Measurements from ENCODE around the gene ALLC.
A peak's percentile ranks its signal among the peaks of the same experiment; 100 is the strongest.

The ALLC gene

DNA sequence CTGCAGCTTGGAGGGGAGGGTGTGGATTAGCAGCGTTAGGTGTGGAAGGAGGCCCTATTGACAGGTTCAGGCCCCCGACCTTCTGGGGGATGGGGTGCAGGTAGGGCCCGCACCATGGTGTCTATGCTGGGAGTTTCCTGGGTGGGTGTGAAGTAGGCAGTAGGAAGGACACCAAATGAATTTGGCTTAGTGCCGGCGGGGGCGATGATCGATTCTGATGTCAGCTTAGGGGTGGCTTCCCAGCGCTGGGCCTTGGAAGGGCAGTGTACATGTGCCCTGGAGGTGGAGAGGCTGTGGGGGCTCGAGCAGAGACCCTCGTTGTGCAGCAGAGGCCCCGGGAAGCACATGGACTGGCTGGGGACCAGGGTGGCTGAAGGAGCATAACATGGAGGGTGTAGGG lies 67.0 kb downstream of the ALLC start:
- no peak for TF ChIP-seq Cebpa-rat (IDR thresholded peaks at IDR 0.05)
- peaks cover 19% of the 10 kb centered on the region for H3K9me3 ChIP-seq
- no peaks in the 10 kb centered on the region for H3K36me3 ChIP-seq
- H3K4me1 ChIP-seq, result peaks cover 17% of the 10 kb centered on the region
- no peak overlapping the region for H3K4me3 ChIP-seq
- H3K27ac ChIP-seq, result no peak overlapping the region
- H3K4me2 ChIP-seq, result no peak overlapping the region
- H3K9ac ChIP-seq, result no peak overlapping the region
- no peaks in the 10 kb centered on the region for H3K27me3 ChIP-seq
- no peaks in the 10 kb centered on the region for H4K20me1 ChIP-seq

DNA sequence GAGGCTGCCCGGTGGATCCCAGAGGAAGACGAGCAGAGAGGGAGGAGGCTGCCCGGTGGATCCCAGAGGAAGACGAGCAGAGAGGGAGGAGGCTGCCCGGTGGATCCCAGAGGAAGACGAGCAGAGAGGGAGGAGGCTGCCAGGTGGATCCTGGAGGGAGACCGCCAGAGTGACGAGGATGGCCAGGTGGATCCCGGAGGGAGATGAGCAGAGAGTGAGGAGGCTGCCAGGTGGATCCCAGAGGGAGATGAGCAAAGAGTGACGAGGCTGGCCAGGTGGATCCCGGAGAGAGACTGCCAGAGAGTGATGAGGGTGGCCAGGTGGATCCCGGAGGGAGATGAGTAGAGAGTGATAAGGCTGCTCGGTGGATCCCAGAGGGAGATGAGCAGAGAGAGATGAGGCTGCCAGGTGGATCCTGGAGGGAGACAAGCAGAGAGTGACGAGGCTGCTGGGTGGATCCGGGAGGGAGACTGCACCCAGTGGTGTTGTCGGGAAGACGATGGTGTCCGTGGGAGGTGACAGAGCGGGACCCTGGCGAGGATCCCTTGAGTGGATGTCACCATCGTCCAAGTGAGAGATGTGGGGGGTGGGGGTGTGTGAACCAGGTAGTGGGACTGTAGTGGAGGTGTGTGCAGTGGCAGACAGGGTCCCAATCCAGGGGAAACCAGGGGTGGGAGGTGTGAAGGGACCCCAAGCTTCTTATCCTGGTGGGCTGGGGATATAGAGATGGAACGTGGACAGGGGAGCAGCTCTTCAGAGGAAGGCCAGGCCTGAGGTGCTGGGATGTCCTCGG lies 67.7 kb downstream of the ALLC start:
- Histone ChIP-seq H3K36me3 (no peaks in the 10 kb centered on the region), H3K9ac (no peak overlapping the region), H3K27me3 (no peaks in the 10 kb centered on the region), H3K4me2 (no peak overlapping the region), H3K4me1 (peaks cover 17% of the 10 kb centered on the region), H4K20me1 (no peaks in the 10 kb centered on the region), H3K9me3 (peaks cover 12% of the 10 kb centered on the region), H3K27ac (no peak overlapping the region), H3K4me3 (no peak overlapping the region)
- TF ChIP-seq Cebpa-rat (IDR thresholded peaks at IDR 0.05), result no peak

DNA sequence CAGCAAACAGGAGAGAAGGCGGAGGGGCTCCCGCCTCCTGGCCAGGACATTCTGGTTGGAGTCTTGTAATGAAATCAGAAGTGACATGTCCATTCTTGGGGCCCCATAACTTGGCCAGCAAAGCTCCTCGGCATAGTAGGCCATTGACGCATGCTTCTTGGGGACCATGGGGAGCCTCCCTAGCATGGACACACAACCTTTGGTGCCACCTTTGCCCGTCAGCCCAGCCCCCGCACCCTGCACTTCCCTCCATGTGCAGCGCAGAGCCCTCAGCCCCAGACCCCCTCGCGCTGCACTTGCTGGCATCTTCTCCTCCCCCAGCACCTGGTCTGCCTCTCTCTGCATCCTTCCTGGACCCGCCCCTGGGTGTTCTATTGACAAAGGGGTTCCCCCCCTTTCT lies 68.5 kb downstream of the ALLC start:
- TF ChIP-seq Cebpa-rat (IDR thresholded peaks at IDR 0.05), result no peak
- no peaks in the 10 kb centered on the region for H3K27me3 ChIP-seq
- no peak overlapping the region for H3K4me3 ChIP-seq

DNA sequence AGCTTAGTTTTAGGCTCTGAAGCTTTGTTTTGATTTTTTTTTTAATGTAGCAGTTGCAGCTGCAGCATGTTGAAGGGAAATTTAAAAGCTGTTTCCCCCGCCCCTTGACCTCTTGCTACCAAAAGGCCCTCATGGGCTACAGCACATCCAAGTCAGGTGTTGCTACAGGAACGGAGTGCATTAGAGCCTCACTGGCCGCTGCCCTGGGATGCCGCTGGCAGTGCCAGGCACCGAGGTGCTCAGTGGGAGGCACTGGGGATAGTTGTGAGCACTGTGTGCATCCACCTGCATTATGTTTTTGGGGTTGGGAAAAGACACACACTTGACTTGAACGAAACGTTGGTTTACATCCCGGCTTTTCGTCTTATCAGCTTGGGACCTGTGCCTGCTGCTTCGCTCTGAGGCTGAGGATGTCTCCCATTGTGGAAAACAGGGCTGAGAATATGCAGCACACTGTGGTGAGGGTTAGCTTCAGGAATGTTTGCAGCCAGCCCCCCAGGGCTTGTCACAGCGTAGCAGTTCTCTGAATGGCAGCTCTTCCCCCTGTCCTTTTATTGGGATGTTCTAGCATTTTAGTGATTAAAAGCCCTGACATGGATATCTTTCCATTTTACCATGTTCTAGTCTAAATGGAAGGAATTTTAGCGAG lies 69.5 kb downstream of the ALLC start:
- Histone ChIP-seq H3K4me2 (peak overlapping the region; percentile 62), H3K27me3 (no peaks in the 10 kb centered on the region), H3K9ac (peak overlapping the region; percentile 49; the same call in 1 of the 2 replicates), H3K9me3 (no peaks in the 10 kb centered on the region), H3K4me1 (peaks cover 17% of the 10 kb centered on the region), H4K20me1 (no peaks in the 10 kb centered on the region), H3K36me3 (no peaks in the 10 kb centered on the region), H3K4me3 (no peak overlapping the region), H3K27ac (peak overlapping the region; percentile 31; the same call in 1 of the 2 replicates)
- no peak for TF ChIP-seq Cebpa-rat (IDR thresholded peaks at IDR 0.05)

More for the DNA sequence above, 68.5 kb downstream of the ALLC start:
- peaks cover 4% of the 10 kb centered on the region for H3K9me3 ChIP-seq
- no peaks in the 10 kb centered on the region for H4K20me1 ChIP-seq
- H3K4me1 ChIP-seq, result peaks cover 17% of the 10 kb centered on the region
- no peak overlapping the region for H3K4me2 ChIP-seq
- no peaks in the 10 kb centered on the region for H3K36me3 ChIP-seq
- no peak overlapping the region for H3K9ac ChIP-seq
- H3K27ac ChIP-seq, result no peak overlapping the region

DNA sequence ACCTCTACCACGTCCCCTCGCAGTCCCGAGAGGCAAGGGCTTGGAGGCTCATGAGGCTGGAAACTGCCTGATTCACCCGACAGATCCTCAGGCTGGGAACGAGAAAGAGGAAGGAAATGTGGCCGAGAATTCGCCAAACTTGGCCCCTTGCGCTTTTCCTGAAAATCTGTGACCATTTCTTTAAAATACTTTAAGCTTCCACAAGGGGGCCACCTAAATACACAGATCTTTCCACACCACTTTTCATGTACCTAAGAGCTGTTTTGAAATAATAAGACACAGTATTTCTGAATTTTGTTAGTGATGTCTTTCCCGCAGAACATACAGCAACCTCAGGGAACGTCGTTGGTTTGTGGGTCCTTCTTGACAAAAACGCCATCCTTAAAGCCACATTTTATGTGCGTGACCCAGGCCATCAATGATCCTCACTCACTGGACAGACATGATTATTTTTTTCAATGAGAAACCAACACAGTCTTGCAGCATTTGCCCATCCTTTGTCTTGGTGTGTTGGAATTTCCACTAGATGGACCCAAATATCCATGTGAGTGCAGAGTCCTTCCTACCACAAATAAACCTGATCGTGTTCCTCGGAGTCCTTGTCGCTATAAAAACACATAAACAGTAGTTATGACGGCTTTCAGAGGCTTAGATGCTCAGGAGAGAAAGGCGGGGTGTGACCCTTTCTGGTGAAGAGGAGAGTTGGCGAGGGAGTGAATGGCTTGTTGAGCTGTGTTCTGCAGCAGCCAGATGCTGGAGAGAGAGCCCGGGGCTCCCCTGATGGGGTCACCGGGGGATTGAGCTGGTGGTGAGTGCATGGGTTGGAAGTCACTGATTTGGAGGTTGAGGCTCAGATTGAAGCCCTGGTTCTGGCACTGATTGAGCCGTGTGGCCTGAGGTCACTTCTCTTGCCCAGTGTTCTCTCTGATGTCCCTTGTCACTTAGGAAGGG lies 70.4 kb downstream of the ALLC start:
- peaks cover 17% of the 10 kb centered on the region for H3K4me1 ChIP-seq
- no peaks in the 10 kb centered on the region for H3K27me3 ChIP-seq
- H3K4me2 ChIP-seq, result peak overlapping the region; percentile 62
- H4K20me1 ChIP-seq, result no peaks in the 10 kb centered on the region
- H3K4me3 ChIP-seq, result no peak overlapping the region
- H3K36me3 ChIP-seq, result no peaks in the 10 kb centered on the region
- H3K9ac ChIP-seq, result peak overlapping the region; percentile 49; the same call in 1 of the 2 replicates
- H3K27ac ChIP-seq, result peak overlapping the region; percentile 31; the same call in 1 of the 2 replicates
- no peaks in the 10 kb centered on the region for H3K9me3 ChIP-seq
- TF ChIP-seq Cebpa-rat (IDR thresholded peaks at IDR 0.05), result no peak

DNA sequence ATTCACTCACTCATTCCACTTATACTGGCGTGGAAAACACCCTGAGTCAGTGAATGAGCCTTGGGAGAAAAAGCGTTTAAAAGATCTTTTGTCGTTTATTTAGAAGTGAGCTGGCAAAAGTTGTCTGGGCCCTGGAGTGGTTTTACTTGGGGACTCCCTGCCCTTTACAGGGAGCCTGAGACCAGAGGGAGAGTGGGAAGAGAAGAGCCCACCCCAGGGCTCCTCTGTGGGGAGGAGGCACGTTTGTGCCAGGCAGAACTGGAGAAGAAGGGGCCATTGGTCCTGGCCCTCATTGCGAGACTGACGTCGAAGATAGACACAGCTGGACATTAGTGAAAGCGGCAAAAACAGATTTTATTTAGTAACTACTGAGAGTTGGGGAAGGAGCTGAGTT lies 71.1 kb downstream of the ALLC start:
- Histone ChIP-seq H3K36me3 (no peaks in the 10 kb centered on the region), H3K27ac (no peak overlapping the region), H3K4me2 (no peak overlapping the region), H3K9ac (no peak overlapping the region), H3K27me3 (no peaks in the 10 kb centered on the region), H3K9me3 (no peaks in the 10 kb centered on the region), H3K4me3 (no peak overlapping the region), H3K4me1 (peaks cover 17% of the 10 kb centered on the region), H4K20me1 (no peaks in the 10 kb centered on the region)
- no peak for TF ChIP-seq Cebpa-rat (IDR thresholded peaks at IDR 0.05)

DNA sequence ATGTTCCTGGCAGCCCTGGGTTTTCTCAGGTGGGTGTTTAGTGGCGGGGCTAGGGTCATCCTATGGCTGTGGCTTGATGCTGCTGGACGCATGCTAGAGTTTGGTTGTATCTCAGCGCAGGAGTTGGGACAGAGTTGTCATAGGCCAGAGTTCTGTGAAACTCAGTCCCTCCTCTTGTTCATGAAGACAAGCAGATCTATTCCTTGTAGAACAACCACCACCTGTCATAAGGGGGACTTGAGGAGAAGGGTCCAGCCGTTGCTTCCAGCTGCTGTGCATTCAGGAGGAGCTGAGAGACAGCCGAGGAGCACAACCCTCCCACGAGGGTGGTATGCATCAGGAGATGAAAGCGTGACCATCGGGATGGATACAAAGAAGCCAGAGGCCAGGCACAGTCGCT lies 71.8 kb downstream of the ALLC start:
- Histone ChIP-seq H3K27me3 (no peaks in the 10 kb centered on the region), H3K4me3 (no peak overlapping the region), H3K4me2 (no peak overlapping the region), H3K4me1 (peaks cover 17% of the 10 kb centered on the region), H3K9ac (no peak overlapping the region), H3K27ac (no peak overlapping the region), H3K36me3 (no peaks in the 10 kb centered on the region), H3K9me3 (no peaks in the 10 kb centered on the region), H4K20me1 (no peaks in the 10 kb centered on the region)
- TF ChIP-seq Cebpa-rat (IDR thresholded peaks at IDR 0.05), result no peak

DNA sequence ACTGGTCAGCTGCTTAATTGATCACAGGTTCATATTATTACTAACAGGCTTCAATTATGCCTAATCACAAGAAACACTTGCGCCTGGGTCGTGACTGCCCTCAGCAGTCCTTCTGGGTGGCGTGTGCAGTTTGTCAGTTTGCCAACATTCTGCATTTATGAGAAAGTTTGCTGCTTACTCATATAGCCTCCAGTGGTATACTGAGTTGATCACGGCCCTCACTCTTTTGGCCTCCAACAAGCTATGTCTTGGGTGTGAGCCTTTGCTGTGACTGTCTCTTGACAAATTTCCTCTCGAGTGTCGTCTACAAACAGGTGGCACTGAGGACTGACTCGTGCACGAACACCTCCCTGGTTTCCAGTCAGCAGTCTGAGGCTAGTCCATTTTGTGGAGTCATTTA lies 72.6 kb downstream of the ALLC start:
- H3K4me1 ChIP-seq, result peaks cover 17% of the 10 kb centered on the region
- no peaks in the 10 kb centered on the region for H3K27me3 ChIP-seq
- no peak overlapping the region for H3K9ac ChIP-seq
- H3K4me2 ChIP-seq, result no peak overlapping the region
- H3K9me3 ChIP-seq, result no peaks in the 10 kb centered on the region
- TF ChIP-seq Cebpa-rat (IDR thresholded peaks at IDR 0.05), result no peak
- H3K4me3 ChIP-seq, result no peak overlapping the region
- H3K36me3 ChIP-seq, result no peaks in the 10 kb centered on the region
- H3K27ac ChIP-seq, result no peak overlapping the region
- H4K20me1 ChIP-seq, result no peaks in the 10 kb centered on the region

DNA sequence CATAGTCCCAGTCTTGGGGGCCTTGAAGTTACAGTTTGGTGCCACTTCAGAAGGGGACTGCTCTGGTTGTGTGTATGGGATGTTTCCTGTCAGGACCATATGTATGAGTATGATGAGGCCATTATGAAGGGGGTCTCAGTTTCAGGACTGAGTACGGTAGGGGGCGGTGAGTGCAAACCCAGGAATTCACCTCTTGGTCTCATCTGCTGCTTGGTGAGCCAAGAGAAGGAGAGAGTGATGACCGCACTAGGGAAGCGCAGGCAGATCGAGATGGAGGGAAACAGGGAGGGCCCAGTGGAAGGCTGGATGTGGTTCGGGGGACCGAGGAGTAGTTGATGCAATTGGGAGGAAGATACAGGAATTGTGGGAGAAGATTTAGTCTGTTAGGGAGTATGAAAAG lies 73.8 kb downstream of the ALLC start:
- Histone ChIP-seq H3K27ac (no peak overlapping the region), H4K20me1 (no peaks in the 10 kb centered on the region), H3K36me3 (no peaks in the 10 kb centered on the region), H3K27me3 (no peaks in the 10 kb centered on the region), H3K9me3 (no peaks in the 10 kb centered on the region), H3K4me3 (no peak overlapping the region), H3K4me2 (no peak overlapping the region), H3K9ac (no peak overlapping the region), H3K4me1 (peaks cover 17% of the 10 kb centered on the region)
- TF ChIP-seq Cebpa-rat (IDR thresholded peaks at IDR 0.05), result no peak
